DMS153 treated with DMSO at 0.1 percent for 48 hours (cell line): ENCODE results near the gene MCF2L.

ENCODE experiments used
- DNase-seq: peaks from one replicate; lab custom pipeline; 2025; ENCODE audit not compliant: unreplicated experiment; lab: John Stamatoyannopoulos, UW

MCF2L gene

GRCh38 chr13:112997188-112998130 is 28.4 kb downstream of the MCF2L start:
- peak; percentile 13 for DNase-seq

GRCh38 chr13:112998521-112999280 is 29.7 kb downstream of the MCF2L start:
- DNase-seq, result no peak

- DNase-seq, result no peak
Measured at GRCh38 chr13:112999414-113000177, 30.6 kb downstream of the MCF2L start.

- no peak for DNase-seq
Measured at GRCh38 chr13:113000575-113000974, 31.6 kb downstream of the MCF2L start.

- peak; percentile 87 for DNase-seq
Measured at GRCh38 chr13:113001241-113002140, 32.5 kb downstream of the MCF2L start.

GRCh38 chr13:113002206-113002912 is 33.3 kb downstream of the MCF2L start:
- peak; percentile 63 for DNase-seq

GRCh38 chr13:113002913-113003290 is 33.9 kb downstream of the MCF2L start:
- DNase-seq, result no peak

GRCh38 chr13:113004126-113004525 is 35.1 kb downstream of the MCF2L start:
- DNase-seq, result no peak

GRCh38 chr13:113005076-113005865 is 36.3 kb downstream of the MCF2L start:
- DNase-seq, result no peak

- DNase-seq, result no peak
Measured at GRCh38 chr13:113005997-113006396, 37.0 kb downstream of the MCF2L start.

- no peak for DNase-seq
Measured at GRCh38 chr13:113006660-113007059, 37.6 kb downstream of the MCF2L start.

- no peak for DNase-seq
Measured at GRCh38 chr13:113008851-113009250, 39.8 kb downstream of the MCF2L start.

GRCh38 chr13:113009743-113010509 is 40.9 kb downstream of the MCF2L start:
- no peak for DNase-seq

GRCh38 chr13:113010510-113010865 is 41.5 kb downstream of the MCF2L start:
- DNase-seq, result no peak

GRCh38 chr13:113013303-113013702 is 44.3 kb downstream of the MCF2L start:
- no peak for DNase-seq

- no peak for DNase-seq
Measured at GRCh38 chr13:113013878-113014751, 45.1 kb downstream of the MCF2L start.
